ENCODE data around the gene SLC45A3. TPM values are rescaled to one million over a fixed set of nuclear protein-coding genes. Genes with fewer than 3 reads are reported as not detected.

The SLC45A3 gene
- total and polyA plus RNA-seq, 2 of the 8 experiments (the other 6 are each of a cell fraction or from before 2014, with no cell fraction given), result 13.0 to 14.3 TPM

GRCh38 chr1:205714906-205715246 lies 34.6 kb upstream of the SLC45A3 start:
- Histone ChIP-seq H4K8ac (ENCODE audit: extremely low read depth, insufficient read depth, low read length) (no peak overlapping the region), H3K18ac (ENCODE audit: extremely low read depth, low read length) (no peak overlapping the region), H2BK12ac (ENCODE audit: low read depth, low read length) (no peak overlapping the region), H3K27ac (ENCODE audit: low read depth, low read length) (no peak overlapping the region), H3K36me3 (ENCODE audit: control insufficient read depth in 2 of 4, insufficient read depth in 4 of 4, low read length in 3 of 4) (peaks cover 14 to 48% (median 42%) of the 10 kb centered on the region in 4 experiments), H2BK5ac (ENCODE audit: low read depth, low read length) (no peak overlapping the region), H4K20me1 (replicated peaks in 1 of 2; ENCODE audit: control insufficient read depth in 1 of 2, insufficient read depth in 2 of 2, low read length in 2 of 2) (peaks cover 2 to 10% of the 10 kb centered on the region in 2 experiments), H3K9me3 (ENCODE audit: insufficient read depth in 2 of 2, low read depth in 1 of 2, low read length in 1 of 2) (no peaks in the 10 kb centered on the region), H2AFZ (ENCODE audit: low read length) (no peak overlapping the region), H2BK20ac (ENCODE audit: low read length) (no peak overlapping the region), H3K4me1 (replicated peaks in 1 of 4; ENCODE audit: control insufficient read depth in 3 of 4, insufficient read depth in 4 of 4, low read length in 3 of 4) (peaks cover 0 to 3% (median 1%) of the 10 kb centered on the region in 4 experiments; a peak in 3 of 7 replicates), H2BK120ac (replicated peaks; ENCODE audit: low read depth, low read length) (no peak overlapping the region), H3K23ac (ENCODE audit: insufficient read length) (no peak overlapping the region), H3K23me2 (ENCODE audit: low read depth, low read length) (no peaks in the 10 kb centered on the region), H3K14ac (ENCODE audit: insufficient read length) (no peak overlapping the region), H3K4ac (replicated peaks; ENCODE audit: insufficient read length, low read depth, low read length) (no peak overlapping the region), H3K27me3 (replicated peaks in 1 of 4; ENCODE audit: control insufficient read depth in 3 of 4, extremely low read depth in 1 of 4, insufficient read depth in 3 of 4, low read length in 3 of 4) (no peaks in the 10 kb centered on the region), H3K79me2 (ENCODE audit: control insufficient read depth in 1 of 2, insufficient read depth in 2 of 2, low read length in 2 of 2) (no peaks in the 10 kb centered on the region), H2BK15ac (ENCODE audit: low read length) (no peak overlapping the region), H3K4me2 (ENCODE audit: insufficient read depth in 1 of 2, low read depth in 2 of 2, low read length in 2 of 2) (no peak overlapping the region), H3K9ac (replicated peaks in 1 of 4; ENCODE audit: extremely low read depth in 1 of 4, low read depth in 3 of 4, low read length in 3 of 4) (no peak overlapping the region), H3K79me1 (ENCODE audit: low read depth, low read length) (no peaks in the 10 kb centered on the region), H2AK5ac (ENCODE audit: low read depth, low read length) (no peak overlapping the region), H3K56ac (replicated peaks; ENCODE audit: insufficient read length, low read depth, low read length) (no peak overlapping the region), H3K4me3 (ENCODE audit: extremely low read depth in 1 of 4, insufficient read depth in 2 of 4, low read depth in 3 of 4, low read length in 4 of 4) (no peak overlapping the region), H4K5ac (ENCODE audit: insufficient read length, low read depth, low read length) (no peak overlapping the region), H4K91ac (replicated peaks; ENCODE audit: insufficient read length, low read length) (no peak overlapping the region)
- ChIA-PET CTCF (ENCODE audit: partially characterized antibody) (interaction anchor here (0.9 to 16.4 kb wide), 11 partner anchors 8 to 262 kb away, joined by 3 to 856 read pairs (median 10); partner anchors contain the start of gene SLC45A3), POLR2A (ENCODE audit: partially characterized antibody) (interaction anchor here (0.6 to 17.3 kb wide), 11 partner anchors 10 to 123 kb away, joined by 3 to 241 read pairs (median 7); partner anchors contain the start of genes ELK4 and SLC45A3)
- 97% methylated on average over 4 of the region's 4 CpGs; no CpG with 5 or more reads in 1 of the 2 experiments for WGBS, 2 experiments (ENCODE audit: extremely low coverage in 1 of 2, insufficient coverage in 1 of 2, insufficient read length in 1 of 2, insufficient replicate concordance in 2 of 2, low coverage in 1 of 2, low lambda C conversion rate in 2 of 2, missing lambda C conversion rate in 1 of 2)
- DNase-seq (ENCODE audit: low read depth in 1 of 2, low spot score in 2 of 2) (no peak), FAIRE-seq (no peak)
- TF ChIP-seq BRCA1 (IDR thresholded peaks at IDR 0.05; ENCODE audit: low read depth, low read length), result no peak
- TF ChIP-seq SUZ12 (IDR thresholded peaks at IDR 0.05; ENCODE audit: low read length), result no peak
- TF ChIP-seq NRF1 (IDR thresholded peaks at IDR 0.05; ENCODE audit: low read depth, low read length), result no peak
- TF ChIP-seq TAF7 (optimal IDR thresholded peaks at IDR 0.05; ENCODE audit: borderline replicate concordance, low read depth, low read length), result no peak
- no peak for TF ChIP-seq SIRT6 (IDR thresholded peaks at IDR 0.05; ENCODE audit: low read length)
- no peak for TF ChIP-seq SRF (IDR thresholded peaks at IDR 0.05; ENCODE audit: low read depth, low read length)
- TF ChIP-seq ZNF274 (IDR thresholded peaks at IDR 0.05; ENCODE audit: borderline replicate concordance, extremely low read depth, low read length), result no peak
- no peak for TF ChIP-seq RNF2 (IDR thresholded peaks at IDR 0.05; ENCODE audit: borderline replicate concordance, low read depth, low read length, missing control alignments, poor library complexity, severe bottlenecking)
- TF ChIP-seq POLR2A (IDR thresholded peaks at IDR 0.05; ENCODE audit: control extremely low read depth in 1 of 2, low read depth in 2 of 2, low read length in 2 of 2), result no peak
- no peak; the same call in 1 of the 2 replicates for TF ChIP-seq SP1 (IDR thresholded peaks at IDR 0.05; ENCODE audit: low read depth, low read length)
- TF ChIP-seq RFX5 (IDR thresholded peaks at IDR 0.05; ENCODE audit: borderline replicate concordance, low read depth, low read length), result no peak
- no peak for TF ChIP-seq SAP30 (IDR thresholded peaks at IDR 0.05; ENCODE audit: insufficient read depth, insufficient replicate concordance, low read length)
- no peak for TF ChIP-seq TEAD4 (IDR thresholded peaks at IDR 0.05; ENCODE audit: low read depth, low read length)
- TF ChIP-seq GTF2F1 (IDR thresholded peaks at IDR 0.05; ENCODE audit: borderline replicate concordance, low read depth, low read length), result no peak

All from H1 (cell line).